Osteoblast (primary cell): ENCODE data around the gene HDAC2. TPM values are rescaled to one million over a fixed set of nuclear protein-coding genes. Genes with fewer than 3 reads are reported as not detected.

Experiments used
- DNase-seq: peaks from one replicate; pipeline ENCODE4 v3.0.0; 2011; ENCODE audit warnings: low spot score, mixed read lengths; ENCODE audit not compliant: insufficient read length; ENCODE audit errors: missing footprints
- H2AFZ ChIP-seq: 2 replicates; pipeline ENCODE4 v1.6.0; 2011; ENCODE audit warnings: mild to moderate bottlenecking, low read length
- H3K27ac ChIP-seq: 2 replicates; pipeline ENCODE4 v1.5.1; 2011; ENCODE audit warnings: mild to moderate bottlenecking, low read depth, low read length, moderate library complexity
- H3K27me3 ChIP-seq: 2 replicates; pipeline ENCODE4 v1.6.0; 2012; ENCODE audit warnings: mild to moderate bottlenecking, control low read depth, inconsistent platforms, low read length, moderate library complexity; ENCODE audit not compliant: insufficient read depth
- H3K36me3 ChIP-seq: 2 replicates; pipeline ENCODE4 v1.5.1; 2011; ENCODE audit warnings: mild to moderate bottlenecking, low read length, control low read depth, moderate library complexity; ENCODE audit not compliant: insufficient read depth
- H3K4me1 ChIP-seq: 2 replicates; pipeline ENCODE4 v1.5.1; 2011; ENCODE audit warnings: mild to moderate bottlenecking, low read length, control low read depth, moderate library complexity; ENCODE audit not compliant: insufficient read depth
- H3K4me2 ChIP-seq: 2 replicates; pipeline ENCODE4 v1.6.0; 2011; ENCODE audit warnings: mild to moderate bottlenecking, low read length; ENCODE audit not compliant: insufficient read depth
- H3K4me3 ChIP-seq: fragments of 200-600 bp; sonication (generic); 3 replicates; pipeline ENCODE4 v1.5.1; 2012; ENCODE audit warnings: mild to moderate bottlenecking, low read length, inconsistent platforms; ENCODE audit not compliant: insufficient read depth
- H3K79me2 ChIP-seq: 2 replicates; pipeline ENCODE4 v1.6.0; 2012; ENCODE audit warnings: mild to moderate bottlenecking, low read length, control low read depth, inconsistent platforms; ENCODE audit not compliant: insufficient read depth
- H3K9me3 ChIP-seq: 2 replicates; pipeline ENCODE4 v1.5.1; 2011; ENCODE audit warnings: low read depth, low read length, control low read depth
- H4K20me1 ChIP-seq: 2 replicates; pipeline ENCODE4 v1.6.0; 2012; ENCODE audit warnings: mild to moderate bottlenecking, low read length, control low read depth; ENCODE audit not compliant: insufficient read depth
- CTCF ChIP-seq: IDR thresholded peaks from 2 replicates; pipeline ENCODE4 v1.5.1; 2011; ENCODE audit warnings: mild to moderate bottlenecking, low read depth, low read length, moderate library complexity; ENCODE audit errors: extremely low read depth
- total RNA-seq: library from RNA; depleted of rRNA; stranded (reverse); fragments of >200 nt; gene quantifications from 2 replicates; pipeline ENCODE4 v1.2.3, GENCODE V29; 2012

Gene HDAC2
- total RNA-seq, 1 donor, result 57.2 TPM

GRCh38 chr6:113967777-113968176 lies 3.2 kb downstream of the HDAC2 start:
- Histone ChIP-seq H3K27ac (no peak overlapping the region), H3K4me3 (no peak overlapping the region), H2AFZ (no peak overlapping the region), H3K27me3 (no peaks in the 10 kb centered on the region), H3K9me3 (no peaks in the 10 kb centered on the region), H4K20me1 (peaks cover 56% of the 10 kb centered on the region), H3K79me2 (peaks cover 85% of the 10 kb centered on the region), H3K4me2 (no peak overlapping the region), H3K4me1 (peaks cover 23% of the 10 kb centered on the region), H3K36me3 (no peaks in the 10 kb centered on the region)
- TF ChIP-seq CTCF, result no peak
- DNase-seq, result no peak

- H4K20me1 ChIP-seq, result peaks cover 36% of the 10 kb centered on the region
- no peak overlapping the region for H3K4me3 ChIP-seq
- no peak overlapping the region for H3K4me2 ChIP-seq
- DNase-seq, result no peak
- H3K36me3 ChIP-seq, result peaks cover 13% of the 10 kb centered on the region
- no peak for TF ChIP-seq CTCF
- no peaks in the 10 kb centered on the region for H3K4me1 ChIP-seq
- H3K9me3 ChIP-seq, result no peaks in the 10 kb centered on the region
- H2AFZ ChIP-seq, result no peak overlapping the region
- no peaks in the 10 kb centered on the region for H3K27me3 ChIP-seq
- no peak overlapping the region for H3K27ac ChIP-seq
- peaks cover 91% of the 10 kb centered on the region for H3K79me2 ChIP-seq
These were observed 10.2 kb downstream of the HDAC2 start for GRCh38 chr6:113960795-113961194.

- Histone ChIP-seq H2AFZ (no peak overlapping the region), H3K4me1 (peaks cover 7% of the 10 kb centered on the region), H4K20me1 (peaks cover 22% of the 10 kb centered on the region), H3K36me3 (peaks cover 16% of the 10 kb centered on the region), H3K9me3 (no peaks in the 10 kb centered on the region), H3K79me2 (peaks cover 77% of the 10 kb centered on the region), H3K4me2 (no peak overlapping the region), H3K4me3 (no peak overlapping the region), H3K27me3 (no peaks in the 10 kb centered on the region), H3K27ac (no peak overlapping the region)
- no peak for TF ChIP-seq CTCF
- DNase-seq, result no peak
These were observed 11.7 kb downstream of the HDAC2 start for GRCh38 chr6:113959235-113959634.

GRCh38 chr6:113954653-113955052 lies 16.3 kb downstream of the HDAC2 start:
- H3K79me2 ChIP-seq, result peaks cover 35% of the 10 kb centered on the region
- H3K4me1 ChIP-seq, result peaks cover 10% of the 10 kb centered on the region
- no peaks in the 10 kb centered on the region for H3K9me3 ChIP-seq
- no peak for TF ChIP-seq CTCF
- no peak overlapping the region for H3K4me2 ChIP-seq
- H4K20me1 ChIP-seq, result no peaks in the 10 kb centered on the region
- H3K36me3 ChIP-seq, result peaks cover 34% of the 10 kb centered on the region
- H3K4me3 ChIP-seq, result no peak overlapping the region
- no peaks in the 10 kb centered on the region for H3K27me3 ChIP-seq
- DNase-seq, result no peak
- no peak overlapping the region for H3K27ac ChIP-seq
- H2AFZ ChIP-seq, result no peak overlapping the region
